Astrocyte (in vitro differentiated cells and primary cell): Measurements from ENCODE around the gene FAM107B. TPM values are rescaled to one million over a fixed set of nuclear protein-coding genes. Genes with fewer than 3 reads are reported as not detected.

Source experiments
- DNase-seq: peaks from one replicate; pipeline ENCODE4 v3.0.0-alpha.2; 2010; ENCODE audit warnings: low read depth
- FAIRE-seq: peaks from 2 replicates; lab custom pipeline; 2011; peaks lifted over from hg19 to GRCh38; lab: Jason Lieb, UNC
- H2AFZ ChIP-seq: 2 replicates; pipeline ENCODE4 v1.6.0; 2012; ENCODE audit warnings: low read depth, low read length, inconsistent platforms
- H3K27ac ChIP-seq: 2 replicates; pipeline ENCODE4 v1.5.1; 2011; ENCODE audit warnings: low read depth, low read length, inconsistent platforms
- H3K27me3 ChIP-seq: 2 replicates; pipeline ENCODE4 v1.6.0; 2011; ENCODE audit warnings: low read length, inconsistent platforms; ENCODE audit not compliant: insufficient read depth
- H3K36me3 ChIP-seq: 2 replicates; pipeline ENCODE4 v1.5.1; 2011; ENCODE audit warnings: low read length, inconsistent platforms; ENCODE audit not compliant: insufficient read depth
- H3K4me1 ChIP-seq: 2 replicates; pipeline ENCODE4 v1.5.1; 2011; ENCODE audit warnings: low read length, inconsistent platforms; ENCODE audit not compliant: insufficient read depth
- H3K4me2 ChIP-seq: 2 replicates; pipeline ENCODE4 v1.6.0; 2012; ENCODE audit warnings: low read length, inconsistent platforms
- H3K4me3 ChIP-seq: 2 replicates; pipeline ENCODE4 v1.5.1; 2011; ENCODE audit warnings: low read depth, mild to moderate bottlenecking, low read length, inconsistent platforms; ENCODE audit not compliant: insufficient read depth
- H3K79me2 ChIP-seq: 2 replicates; pipeline ENCODE4 v1.6.0; 2012; ENCODE audit warnings: mild to moderate bottlenecking, low read length, inconsistent platforms; ENCODE audit not compliant: insufficient read depth
- H3K9ac ChIP-seq: 2 replicates; pipeline ENCODE4 v1.6.0; 2012; ENCODE audit warnings: mild to moderate bottlenecking, low read length, inconsistent platforms
- H3K9me3 ChIP-seq: 2 replicates; pipeline ENCODE4 v1.5.1; 2012; ENCODE audit warnings: low read depth, mild to moderate bottlenecking, low read length, inconsistent platforms; ENCODE audit not compliant: insufficient read depth
- H4K20me1 ChIP-seq: 2 replicates; pipeline ENCODE4 v1.6.0; 2012; ENCODE audit warnings: low read length, inconsistent platforms; ENCODE audit not compliant: insufficient read depth
- H3K27ac Mint-ChIP-seq: one replicate; pipeline ENCODE4 v1.8.0; 2021; ENCODE audit warnings: mild to moderate bottlenecking, mixed read lengths; ENCODE audit not compliant: unreplicated experiment
- H3K27me3 Mint-ChIP-seq: one replicate; pipeline ENCODE4 v1.8.0; 2021; ENCODE audit warnings: low read depth, mixed read lengths; ENCODE audit not compliant: unreplicated experiment
- H3K36me3 Mint-ChIP-seq: one replicate; pipeline ENCODE4 v1.8.0; 2021; ENCODE audit warnings: low read depth, mixed read lengths; ENCODE audit not compliant: unreplicated experiment
- H3K4me1 Mint-ChIP-seq: one replicate; pipeline ENCODE4 v1.8.0; 2021; ENCODE audit warnings: low read depth, mixed read lengths; ENCODE audit not compliant: unreplicated experiment
- H3K4me3 Mint-ChIP-seq: one replicate; pipeline ENCODE4 v1.8.0; 2021; ENCODE audit warnings: mild to moderate bottlenecking, moderate library complexity, mixed read lengths; ENCODE audit not compliant: unreplicated experiment
- H3K9me3 Mint-ChIP-seq: one replicate; pipeline ENCODE4 v1.8.0; 2021; ENCODE audit warnings: mild to moderate bottlenecking, mixed read lengths; ENCODE audit not compliant: unreplicated experiment
- EZH2 ChIP-seq: IDR thresholded peaks from 2 replicates; pipeline ENCODE4 v1.6.1; 2012; ENCODE audit warnings: mild to moderate bottlenecking, low read length, inconsistent platforms; ENCODE audit not compliant: insufficient read depth
- total RNA-seq: library from RNA; stranded (reverse); gene quantifications from 2 replicates; pipeline ENCODE4 v1.2.1, GENCODE V29; 2021
- TF ChIP-seq, protein P1 (sequence below): IDR thresholded peaks from 2 replicates; pipeline ENCODE4 v1.5.1; 2011; ENCODE audit warnings: low read depth, mild to moderate bottlenecking, inconsistent platforms, low read length, moderate library complexity; ENCODE audit not compliant: insufficient read depth

FAM107B gene
- total RNA-seq, 1 donor from 2014 or later, result 36.0 TPM

DNA sequence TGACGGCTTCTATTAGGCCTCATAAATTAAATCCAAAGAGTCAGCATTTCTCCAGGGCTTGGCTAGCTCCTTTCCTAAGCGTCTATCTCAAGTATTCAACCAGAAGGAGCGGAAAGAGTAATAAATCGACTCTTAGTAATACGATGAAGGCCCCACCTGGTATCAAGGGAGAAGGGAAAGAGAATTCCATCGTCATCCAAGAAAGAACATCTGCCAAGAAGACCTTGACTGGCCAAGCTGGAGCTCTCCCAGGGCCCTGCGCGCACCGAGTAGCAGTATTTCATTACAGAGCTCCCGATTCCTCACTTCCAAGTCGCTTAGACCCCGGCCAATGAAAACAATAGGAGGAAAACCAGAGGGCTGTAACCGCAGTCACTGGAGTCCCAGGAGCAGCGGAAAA lies 266.0 kb downstream of the FAM107B start:
- peaks cover 21% of the 10 kb centered on the region for H3K36me3 Mint-ChIP-seq
- no peaks in the 10 kb centered on the region for H3K27me3 Mint-ChIP-seq
- H3K27ac Mint-ChIP-seq, result no peak overlapping the region
- H2AFZ ChIP-seq, result no peak overlapping the region
- no peaks in the 10 kb centered on the region for H3K4me1 Mint-ChIP-seq
- H3K79me2 ChIP-seq, result no peaks in the 10 kb centered on the region
- H3K4me1 ChIP-seq, result no peaks in the 10 kb centered on the region
- TF ChIP-seq EZH2, result no peak
- TF ChIP-seq, protein P1, sequence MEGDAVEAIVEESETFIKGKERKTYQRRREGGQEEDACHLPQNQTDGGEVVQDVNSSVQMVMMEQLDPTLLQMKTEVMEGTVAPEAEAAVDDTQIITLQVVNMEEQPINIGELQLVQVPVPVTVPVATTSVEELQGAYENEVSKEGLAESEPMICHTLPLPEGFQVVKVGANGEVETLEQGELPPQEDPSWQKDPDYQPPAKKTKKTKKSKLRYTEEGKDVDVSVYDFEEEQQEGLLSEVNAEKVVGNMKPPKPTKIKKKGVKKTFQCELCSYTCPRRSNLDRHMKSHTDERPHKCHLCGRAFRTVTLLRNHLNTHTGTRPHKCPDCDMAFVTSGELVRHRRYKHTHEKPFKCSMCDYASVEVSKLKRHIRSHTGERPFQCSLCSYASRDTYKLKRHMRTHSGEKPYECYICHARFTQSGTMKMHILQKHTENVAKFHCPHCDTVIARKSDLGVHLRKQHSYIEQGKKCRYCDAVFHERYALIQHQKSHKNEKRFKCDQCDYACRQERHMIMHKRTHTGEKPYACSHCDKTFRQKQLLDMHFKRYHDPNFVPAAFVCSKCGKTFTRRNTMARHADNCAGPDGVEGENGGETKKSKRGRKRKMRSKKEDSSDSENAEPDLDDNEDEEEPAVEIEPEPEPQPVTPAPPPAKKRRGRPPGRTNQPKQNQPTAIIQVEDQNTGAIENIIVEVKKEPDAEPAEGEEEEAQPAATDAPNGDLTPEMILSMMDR, result no peak
- H3K4me2 ChIP-seq, result no peak overlapping the region
- H4K20me1 ChIP-seq, result no peaks in the 10 kb centered on the region
- no peak overlapping the region for H3K27ac ChIP-seq
- H3K4me3 ChIP-seq, result no peak overlapping the region
- no peak for FAIRE-seq
- no peaks in the 10 kb centered on the region for H3K9me3 ChIP-seq
- peaks cover 2% of the 10 kb centered on the region for H3K9me3 Mint-ChIP-seq
- no peaks in the 10 kb centered on the region for H3K36me3 ChIP-seq
- H3K9ac ChIP-seq, result no peak overlapping the region
- no peak overlapping the region for H3K4me3 Mint-ChIP-seq
- DNase-seq, result no peak
- H3K27me3 ChIP-seq, result no peaks in the 10 kb centered on the region

DNA sequence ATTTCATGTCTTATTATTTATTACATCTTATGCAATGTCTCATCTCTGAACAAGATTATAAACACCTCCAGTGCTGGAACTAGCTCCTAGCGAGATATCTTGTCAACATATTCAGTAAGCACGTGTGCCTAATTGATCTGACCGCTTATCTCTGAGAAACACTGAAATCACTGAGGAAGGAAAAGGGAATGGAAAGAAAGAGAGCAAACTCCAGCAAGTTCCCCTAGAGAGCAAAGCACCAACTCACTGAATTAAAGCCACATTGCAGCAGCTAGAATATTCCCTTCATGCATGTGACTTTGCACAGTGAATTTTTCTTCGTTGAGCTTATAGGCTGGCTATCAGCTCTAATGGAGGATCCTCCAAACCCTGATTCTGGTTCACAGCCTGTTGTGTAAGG lies 266.9 kb downstream of the FAM107B start:
- H3K9me3 Mint-ChIP-seq, result peaks cover 2% of the 10 kb centered on the region
- H3K36me3 Mint-ChIP-seq, result peaks cover 21% of the 10 kb centered on the region
- Histone ChIP-seq H2AFZ (no peak overlapping the region), H3K4me3 (no peak overlapping the region), H3K36me3 (no peaks in the 10 kb centered on the region), H4K20me1 (no peaks in the 10 kb centered on the region), H3K9ac (no peak overlapping the region), H3K27me3 (no peaks in the 10 kb centered on the region), H3K79me2 (no peaks in the 10 kb centered on the region), H3K9me3 (no peaks in the 10 kb centered on the region), H3K4me1 (no peaks in the 10 kb centered on the region), H3K4me2 (no peak overlapping the region), H3K27ac (no peak overlapping the region)
- no peaks in the 10 kb centered on the region for H3K4me1 Mint-ChIP-seq
- no peaks in the 10 kb centered on the region for H3K27me3 Mint-ChIP-seq
- TF ChIP-seq, protein P1, result no peak
- no peak for TF ChIP-seq EZH2
- no peak overlapping the region for H3K27ac Mint-ChIP-seq
- DNase-seq (no peak), FAIRE-seq (no peak)
- no peak overlapping the region for H3K4me3 Mint-ChIP-seq

DNA sequence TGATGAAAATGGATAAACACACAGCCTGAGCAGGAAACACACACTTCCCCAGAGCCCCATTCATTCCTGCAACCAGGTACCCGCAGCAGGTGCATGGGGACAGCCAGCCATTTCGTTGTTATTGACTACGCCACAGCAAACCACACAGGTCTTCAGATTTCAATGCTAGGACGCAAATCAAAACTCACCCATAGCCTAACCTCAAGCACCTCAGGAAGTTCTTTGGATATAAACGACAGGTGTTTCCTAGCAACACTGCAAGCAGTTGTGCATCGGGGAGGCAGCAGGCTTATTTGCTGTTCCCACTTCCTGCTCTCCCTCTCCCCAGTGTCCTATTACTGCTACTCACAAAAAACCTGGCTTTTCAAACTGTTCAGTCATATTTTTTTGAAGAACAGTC lies 267.5 kb downstream of the FAM107B start:
- H3K27me3 Mint-ChIP-seq, result no peaks in the 10 kb centered on the region
- Histone ChIP-seq H4K20me1 (no peaks in the 10 kb centered on the region), H3K27me3 (no peaks in the 10 kb centered on the region), H3K9ac (no peak overlapping the region), H3K36me3 (no peaks in the 10 kb centered on the region), H3K4me3 (no peak overlapping the region), H3K4me1 (no peaks in the 10 kb centered on the region), H2AFZ (no peak overlapping the region), H3K27ac (no peak overlapping the region), H3K4me2 (no peak overlapping the region), H3K79me2 (no peaks in the 10 kb centered on the region), H3K9me3 (no peaks in the 10 kb centered on the region)
- no peak for DNase-seq
- peaks cover 2% of the 10 kb centered on the region for H3K4me1 Mint-ChIP-seq
- no peak overlapping the region for H3K4me3 Mint-ChIP-seq
- H3K27ac Mint-ChIP-seq, result no peak overlapping the region
- no peak for TF ChIP-seq EZH2
- TF ChIP-seq, protein P1, result no peak
- peaks cover 2% of the 10 kb centered on the region for H3K9me3 Mint-ChIP-seq
- no peak for FAIRE-seq
- peaks cover 21% of the 10 kb centered on the region for H3K36me3 Mint-ChIP-seq
